GM21825 (cell line): ENCODE data around the gene CFAP410.
"Not testable (repeated sequence)": the region's sequence is repeated elsewhere in the genome, so short reads cannot be mapped to it uniquely, and the experiment has no call there.

Experiments used
- ATAC-seq: cut with Tn5 transposase; IDR thresholded peaks from one replicate; pipeline ENCODE4 v1.9.1; 2021; ENCODE audit warnings: mild to moderate bottlenecking, moderate library complexity; ENCODE audit not compliant: unreplicated experiment

Gene CFAP410

DNA sequence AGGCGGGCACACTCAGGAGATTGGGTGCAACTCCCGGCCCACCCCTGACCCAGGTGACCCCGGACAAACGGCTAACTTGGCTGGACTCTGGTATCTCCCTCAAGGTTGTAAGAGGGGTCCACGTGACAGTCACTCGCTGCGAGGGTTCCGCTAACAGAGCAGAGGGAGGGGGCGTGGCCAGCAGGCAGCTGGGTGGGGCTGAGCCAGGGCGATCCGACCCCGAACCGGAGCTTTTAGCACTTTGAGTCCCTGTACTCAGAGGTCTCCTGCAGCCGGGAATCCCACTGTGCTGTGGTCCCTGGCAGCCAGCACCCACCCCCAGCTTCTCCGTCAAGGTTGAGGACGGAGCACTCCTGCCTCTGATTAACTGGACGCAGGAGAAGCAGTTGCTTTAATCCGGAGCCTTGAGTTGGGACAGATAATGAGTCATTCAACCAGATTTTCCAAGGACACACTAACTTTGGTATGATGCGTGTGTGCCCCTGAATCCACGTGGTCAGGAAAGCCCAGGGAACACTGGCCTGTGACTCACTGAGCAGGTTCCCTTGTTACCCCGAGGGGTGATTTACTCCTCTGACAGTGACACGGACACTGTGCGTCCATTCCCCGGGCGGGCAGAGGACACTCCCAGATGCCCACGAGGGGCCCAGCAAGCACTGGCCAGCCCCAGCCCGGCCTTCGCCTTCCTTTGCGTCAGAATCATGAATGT lies 31.0 kb upstream of the CFAP410 start:
- no peak for ATAC-seq

DNA sequence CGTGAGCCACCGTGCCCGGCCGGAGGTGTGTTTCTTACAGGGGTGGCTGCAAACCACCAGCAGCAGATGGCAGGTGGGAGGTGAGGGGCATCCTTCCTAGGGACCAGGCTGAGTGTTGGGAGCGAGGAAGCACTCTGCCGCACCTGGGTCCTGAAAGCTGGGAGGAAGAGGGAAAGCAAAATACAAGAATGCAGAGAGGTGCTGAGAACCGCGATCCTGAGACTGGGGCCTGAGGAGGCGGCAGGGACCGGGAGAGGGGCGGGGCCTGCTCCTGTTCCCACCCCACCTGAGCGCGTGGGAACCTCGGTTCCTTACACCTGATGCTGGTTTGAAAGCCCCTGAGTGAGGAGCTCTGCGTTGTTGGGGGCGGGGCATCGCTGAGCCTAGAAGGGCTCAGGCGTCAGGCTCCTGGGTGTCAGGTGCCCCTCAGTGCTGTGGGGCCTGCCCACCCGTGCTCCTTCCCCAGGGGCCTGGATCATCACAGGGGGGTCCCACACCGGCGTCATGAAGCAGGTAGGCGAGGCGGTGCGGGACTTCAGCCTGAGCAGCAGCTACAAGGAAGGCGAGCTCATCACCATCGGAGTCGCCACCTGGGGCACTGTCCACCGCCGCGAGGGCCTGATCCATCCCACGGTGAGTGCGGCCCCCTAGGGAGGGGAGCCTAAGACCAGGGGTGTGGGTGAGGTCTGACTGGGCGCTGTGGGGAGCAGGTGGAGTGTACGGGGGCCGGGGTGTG lies 29.7 kb upstream of the CFAP410 start:
- ATAC-seq = no peak

DNA sequence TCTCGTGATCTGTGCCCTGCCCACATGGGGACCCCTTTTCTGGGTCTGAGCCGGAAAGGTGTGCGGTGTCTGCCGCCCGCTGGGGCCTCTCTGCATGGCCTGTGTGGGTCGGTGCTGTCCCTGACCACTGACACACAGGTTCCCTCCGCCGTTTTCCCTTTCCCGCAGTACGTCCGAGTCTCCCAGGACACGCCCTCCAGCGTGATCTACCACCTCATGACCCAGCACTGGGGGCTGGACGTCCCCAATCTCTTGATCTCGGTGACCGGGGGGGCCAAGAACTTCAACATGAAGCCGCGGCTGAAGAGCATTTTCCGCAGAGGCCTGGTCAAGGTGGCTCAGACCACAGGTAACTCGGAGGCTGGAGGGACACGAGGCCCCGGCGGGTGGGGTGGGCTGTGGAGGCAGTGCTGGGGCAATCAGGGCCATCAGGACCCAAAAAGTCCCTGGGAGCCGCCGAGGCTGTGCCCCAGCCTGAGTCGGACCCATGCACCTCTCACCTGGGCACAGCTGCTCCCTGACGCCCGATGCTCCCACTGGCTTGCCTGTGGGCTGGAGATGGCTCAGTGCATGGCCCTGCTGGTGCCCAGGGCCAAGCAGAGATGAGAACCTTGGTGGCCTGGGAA lies 27.5 kb upstream of the CFAP410 start:
- ATAC-seq = no peak

DNA sequence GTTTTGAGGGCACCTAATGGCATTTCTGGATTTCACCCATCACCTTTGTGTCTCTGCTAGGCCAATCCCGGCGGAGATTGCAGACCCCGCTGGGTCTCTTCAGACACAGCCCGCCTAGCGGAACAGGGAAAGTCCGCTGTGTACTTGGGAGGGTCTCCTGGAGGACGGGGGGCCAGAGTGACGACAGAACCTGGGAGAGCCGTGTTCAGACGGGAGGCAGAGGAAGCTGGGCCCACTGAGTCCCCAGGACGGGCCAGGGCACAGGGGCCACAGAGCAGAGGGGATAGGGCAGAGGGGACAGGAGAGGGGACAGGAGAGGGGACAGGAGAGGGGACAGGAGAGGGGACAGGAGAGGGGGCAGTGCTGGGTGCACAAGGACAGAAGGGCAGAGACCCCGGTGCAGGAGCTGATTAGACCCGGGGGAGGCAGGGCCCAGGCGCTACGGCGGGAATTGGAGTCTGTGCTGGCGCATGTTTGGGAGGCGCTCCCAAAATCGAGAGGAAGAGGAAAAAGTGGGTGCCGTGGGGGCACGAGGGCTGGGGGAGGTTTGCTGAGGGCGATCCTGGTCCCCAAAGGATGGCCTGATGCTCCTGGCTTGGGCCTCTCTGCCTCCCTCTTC lies 26.9 kb upstream of the CFAP410 start:
- no peak for ATAC-seq

DNA sequence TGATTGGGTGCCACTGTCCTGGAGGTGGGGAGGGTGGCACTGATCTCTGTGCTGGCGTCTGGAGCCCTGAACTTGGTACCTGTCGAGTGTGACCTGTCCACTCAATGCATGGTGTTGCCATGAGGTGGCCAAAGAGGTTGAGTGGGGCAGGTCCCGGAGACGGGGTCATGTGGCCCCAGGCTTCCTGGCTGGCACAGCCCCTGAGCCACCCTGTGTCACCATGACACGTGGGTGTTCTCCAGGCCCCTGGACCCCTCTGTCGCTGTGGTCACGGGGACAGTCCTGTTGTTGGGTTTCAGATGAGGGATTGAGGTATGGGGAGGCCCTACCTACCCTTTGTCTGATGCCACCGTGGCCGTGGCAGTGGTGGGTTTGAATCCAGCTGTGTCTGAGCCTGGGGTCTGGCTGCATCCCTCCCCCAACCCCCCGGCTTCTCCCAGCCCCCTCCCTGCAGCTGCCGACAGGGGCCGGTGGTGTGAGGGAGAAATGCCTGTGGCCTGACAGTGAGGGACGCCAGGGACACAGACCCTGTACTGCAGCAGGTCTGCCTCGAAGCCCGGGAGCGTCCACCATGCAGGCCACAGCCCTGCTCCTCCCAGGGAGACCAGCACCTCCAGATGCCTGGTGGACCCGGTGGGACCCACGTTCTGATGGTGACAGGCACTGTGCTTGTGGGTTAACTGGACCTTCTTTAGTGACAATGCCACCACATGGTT lies 26.2 kb upstream of the CFAP410 start:
- ATAC-seq = no peak

DNA sequence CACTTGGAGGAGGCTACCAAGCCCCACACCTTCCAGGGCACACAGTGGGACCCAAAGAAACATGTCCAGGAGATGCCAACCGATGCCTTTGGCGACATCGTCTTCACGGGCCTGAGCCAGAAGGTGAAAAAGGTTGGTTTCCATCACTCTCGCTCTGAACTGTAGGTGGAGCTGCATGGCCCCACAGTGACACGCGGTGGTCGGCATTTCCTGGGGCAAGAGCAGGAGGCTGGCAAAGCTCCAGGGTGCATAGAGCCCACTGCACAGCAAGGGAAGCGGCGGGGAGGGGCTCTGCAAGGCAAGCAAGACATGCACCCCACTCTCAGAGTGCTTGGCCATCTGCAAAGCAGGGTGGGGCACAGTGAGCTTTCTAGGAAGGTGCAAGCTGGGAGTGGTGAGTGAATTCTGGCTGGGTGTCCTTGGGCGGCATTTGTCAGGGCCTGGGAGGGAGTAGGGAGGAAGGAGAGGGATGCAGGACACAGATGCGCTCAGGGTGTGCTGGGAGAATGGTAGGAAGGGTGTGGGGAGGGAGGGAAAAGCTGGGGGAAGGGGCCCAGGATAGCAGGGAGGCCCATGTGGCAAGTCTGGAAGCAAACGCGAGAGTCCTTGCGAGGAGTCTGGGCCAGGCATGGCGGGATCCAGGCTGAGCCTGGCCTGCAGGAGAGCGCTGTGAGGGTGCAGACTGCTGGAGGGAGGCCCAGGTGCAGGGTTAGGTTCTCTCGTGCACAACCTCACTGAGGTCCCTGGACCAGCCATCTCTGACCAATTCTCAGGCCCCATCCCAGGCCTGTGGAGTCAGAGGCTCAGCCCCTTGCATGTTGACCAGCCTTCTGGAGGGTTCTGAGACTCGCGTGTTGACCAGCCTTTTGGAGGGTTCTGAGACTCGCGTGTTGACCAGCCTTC lies 25.2 kb upstream of the CFAP410 start:
- no peak for ATAC-seq

DNA sequence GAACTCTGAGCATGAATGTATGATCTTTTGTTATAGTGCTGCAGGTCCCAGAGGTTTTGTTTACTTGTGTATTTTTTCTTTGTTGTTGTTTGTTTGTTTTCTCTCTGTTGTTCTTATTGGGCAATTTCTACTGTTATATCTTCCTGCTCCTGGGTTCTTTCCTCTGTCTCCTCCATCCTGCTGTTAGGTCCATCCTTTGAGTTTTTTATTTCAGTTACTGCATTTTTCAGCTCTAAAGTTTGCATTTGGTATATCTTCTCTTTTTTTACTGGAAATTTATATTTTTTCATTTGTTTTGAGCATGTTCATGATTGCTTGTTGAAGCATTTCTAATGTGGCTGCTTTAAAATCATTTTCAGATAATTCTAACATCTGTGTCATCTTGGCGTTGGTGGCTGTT lies 24.1 kb upstream of the CFAP410 start:
- no peak for ATAC-seq

DNA sequence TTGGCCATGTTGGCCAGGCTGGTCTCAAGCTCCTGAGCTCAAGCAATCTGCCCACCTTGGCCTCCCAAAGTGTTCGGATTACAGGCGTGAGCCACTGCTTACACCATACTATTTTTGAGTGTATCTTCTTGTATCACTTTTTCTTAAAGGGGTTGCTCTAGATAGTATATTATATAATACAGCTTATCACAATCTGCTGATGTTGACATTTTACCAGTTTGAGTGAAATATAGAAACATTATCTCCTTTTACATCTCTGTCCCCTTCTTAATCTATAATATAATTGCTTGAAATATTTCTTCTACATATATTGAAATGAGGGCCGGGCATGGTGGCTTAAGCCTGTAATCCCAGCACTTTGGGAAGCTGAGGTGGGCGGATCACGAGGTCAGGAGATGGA lies 22.7 kb upstream of the CFAP410 start:
- ATAC-seq = not testable (repeated sequence)

DNA sequence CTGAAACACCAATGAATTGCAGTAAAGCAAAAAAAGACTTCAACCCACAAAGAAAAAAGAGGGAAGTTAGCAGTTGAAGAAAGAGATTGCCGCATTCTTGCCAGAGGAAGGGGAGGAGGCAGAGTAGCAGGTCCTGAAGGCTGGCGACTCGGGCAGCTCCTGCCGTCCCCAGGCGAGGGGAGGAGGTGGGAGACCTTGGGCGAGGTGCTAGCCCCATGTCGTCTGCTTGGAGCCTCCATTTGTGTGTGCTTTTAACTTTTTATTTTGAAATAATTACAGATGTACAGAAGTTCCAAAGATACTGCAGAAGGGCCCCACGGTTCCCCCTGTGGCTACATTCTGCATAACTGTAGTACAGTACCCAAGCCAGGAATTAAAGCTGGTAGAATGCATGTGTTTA lies 21.0 kb upstream of the CFAP410 start:
- no peak for ATAC-seq

DNA sequence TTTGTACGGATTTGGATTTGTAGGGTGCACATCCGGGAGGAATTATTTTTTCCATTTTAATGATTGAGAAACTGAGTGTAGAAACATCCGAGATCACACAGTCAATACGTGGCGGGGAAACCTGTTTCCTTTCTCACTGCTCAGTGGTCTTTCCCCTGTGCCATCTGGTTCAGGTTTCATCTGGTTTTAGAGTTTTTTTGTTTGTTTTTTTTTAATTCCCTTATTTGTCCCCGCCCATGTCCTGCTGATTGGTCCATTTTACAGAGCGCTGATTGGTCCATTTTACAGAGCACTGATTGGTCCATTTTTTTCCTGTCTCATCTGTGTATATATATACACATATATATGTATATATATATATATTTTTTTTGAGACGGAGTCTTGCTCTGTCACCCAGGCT lies 20.2 kb upstream of the CFAP410 start:
- ATAC-seq = no peak

DNA sequence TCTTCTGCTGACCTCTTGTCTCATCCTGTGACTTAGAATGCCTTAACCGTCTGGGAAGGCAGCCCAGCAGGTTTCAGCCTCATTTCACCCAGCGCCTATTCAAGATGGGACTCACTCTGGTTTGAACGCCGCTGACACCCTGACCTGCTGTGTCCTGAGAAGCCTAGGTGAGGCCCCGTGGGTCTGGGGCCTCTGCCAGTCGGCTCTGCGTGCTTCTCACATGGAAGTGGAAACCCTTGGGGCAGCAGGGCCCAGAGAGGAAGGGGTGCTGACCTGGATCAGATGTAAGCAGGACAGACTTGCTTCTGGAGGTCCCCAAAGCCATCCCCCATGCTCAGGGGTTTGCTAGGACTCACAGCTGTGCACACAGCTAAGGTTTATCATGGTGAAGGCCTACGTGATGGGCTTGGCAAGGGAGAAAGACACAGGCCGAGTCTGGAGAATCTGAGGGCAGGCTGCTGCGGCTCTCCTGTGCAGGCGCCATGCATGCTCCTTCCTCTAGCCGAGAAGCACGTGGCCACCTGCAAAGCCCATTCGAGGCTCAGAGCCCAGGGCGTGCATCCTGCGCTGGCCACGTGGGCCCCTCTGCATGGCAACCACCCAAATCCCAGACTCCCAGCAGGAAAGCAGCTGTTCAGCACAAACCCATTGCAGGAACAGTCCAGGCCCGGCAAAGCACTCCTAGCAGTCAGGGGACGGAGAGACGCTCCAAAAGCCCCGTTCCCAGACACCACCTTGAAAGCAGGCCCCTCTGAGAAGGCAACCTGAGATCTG lies 18.1 kb upstream of the CFAP410 start:
- ATAC-seq = no peak

DNA sequence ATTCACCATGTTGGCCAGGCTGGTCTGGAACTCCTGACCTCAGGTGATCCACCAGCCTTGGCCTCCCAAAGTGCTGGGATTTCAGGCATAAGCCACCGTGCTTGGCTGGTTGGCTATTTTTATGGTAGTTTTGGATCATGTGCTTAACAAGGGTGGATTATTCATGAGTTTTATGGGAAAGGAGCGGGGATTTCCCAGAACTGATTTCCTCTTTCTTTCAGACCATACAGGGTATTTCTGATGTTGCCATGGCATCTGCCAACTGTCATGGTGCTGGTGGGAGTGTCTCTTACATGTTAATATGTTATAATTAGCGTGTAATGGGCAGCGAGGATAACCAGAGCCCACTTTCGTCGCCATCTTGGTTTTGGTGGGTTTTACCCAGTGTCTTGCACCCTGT lies 17.4 kb upstream of the CFAP410 start:
- ATAC-seq = no peak

DNA sequence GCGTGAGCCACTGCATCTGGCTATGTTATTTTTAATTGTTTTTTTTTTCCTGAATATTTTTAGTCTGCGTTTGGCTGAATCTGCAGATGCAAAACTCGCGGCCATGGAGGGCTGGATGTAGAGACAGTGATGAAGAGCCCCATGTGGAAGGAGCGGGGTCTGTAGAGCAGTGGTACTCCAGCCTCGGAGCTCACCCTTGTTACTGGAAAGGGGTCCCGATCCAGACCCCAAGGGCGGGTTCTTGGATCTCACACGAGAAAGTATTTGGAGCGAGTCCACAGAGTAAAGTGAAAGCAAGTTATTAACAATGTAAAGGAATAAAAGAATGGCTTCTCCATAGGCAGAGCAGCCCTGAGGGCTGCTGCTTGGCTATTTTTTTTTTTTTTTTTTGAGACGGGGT lies 17.0 kb upstream of the CFAP410 start:
- ATAC-seq = no peak

DNA sequence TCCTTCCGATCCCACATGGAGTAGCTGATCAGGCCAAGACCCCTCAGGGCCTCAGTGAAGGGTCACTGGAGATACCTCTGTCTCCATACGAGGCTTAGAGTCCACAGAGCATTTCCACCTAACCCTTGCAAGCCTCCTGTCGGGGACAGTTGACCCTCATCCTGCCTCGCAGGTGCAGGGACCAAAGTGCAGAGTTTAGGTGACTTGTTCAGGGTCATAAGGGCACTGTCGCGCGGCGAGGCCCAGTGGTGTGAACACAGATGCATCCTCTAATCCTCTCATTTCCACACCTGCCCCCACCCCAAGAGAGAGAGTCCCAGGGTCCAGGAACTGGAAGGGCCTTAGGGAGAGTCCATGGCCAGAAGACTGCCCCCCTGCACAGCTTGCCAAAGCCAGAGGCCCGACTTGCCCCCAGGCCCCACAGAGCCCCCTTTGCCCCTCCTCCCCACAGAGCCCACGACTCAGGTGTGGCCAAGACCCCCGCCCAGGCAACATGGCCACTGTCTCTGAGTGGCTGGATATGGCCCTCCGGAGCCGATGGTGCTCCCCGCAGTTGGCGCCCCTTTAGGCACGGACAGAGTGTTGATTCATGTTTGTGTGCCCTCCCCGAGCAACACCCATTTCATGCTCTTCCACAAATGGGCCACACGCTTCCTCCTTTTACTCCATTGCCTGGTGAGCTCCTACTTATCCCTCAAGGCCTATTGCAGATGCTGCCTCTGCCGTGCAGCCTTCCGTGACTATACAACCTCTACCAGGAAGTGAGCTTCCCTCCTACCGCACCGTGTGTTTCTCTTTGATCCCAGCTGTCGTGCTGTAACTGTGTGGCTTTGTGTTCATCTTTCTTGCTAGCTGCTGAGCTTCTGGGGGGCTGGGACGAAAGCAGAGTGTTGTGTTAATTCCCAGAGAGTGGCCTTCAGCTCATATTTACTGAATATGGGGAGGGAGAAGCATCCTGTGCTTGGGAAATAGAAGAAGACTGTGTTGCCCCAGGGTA lies 15.9 kb upstream of the CFAP410 start:
- ATAC-seq = no peak

DNA sequence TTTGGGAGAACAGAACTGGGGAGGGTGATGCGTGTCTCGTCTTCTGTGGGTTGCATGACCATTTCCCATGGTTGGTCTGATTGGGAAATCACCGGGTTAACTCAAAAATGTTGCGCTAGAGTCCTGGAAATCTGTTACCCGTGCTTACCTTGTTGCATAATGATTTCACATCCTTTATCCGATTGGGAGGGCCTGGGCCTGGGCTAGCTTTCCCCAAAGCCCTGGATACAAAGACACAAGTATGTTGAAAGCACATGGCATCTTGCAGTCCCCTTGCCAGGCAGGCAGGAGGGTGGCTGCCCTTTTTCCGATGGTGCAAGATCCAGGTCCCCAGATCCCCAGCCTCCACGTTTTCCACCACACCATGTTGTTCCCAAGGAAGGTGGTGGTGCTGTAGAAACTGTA lies 14.8 kb upstream of the CFAP410 start:
- no peak for ATAC-seq

DNA sequence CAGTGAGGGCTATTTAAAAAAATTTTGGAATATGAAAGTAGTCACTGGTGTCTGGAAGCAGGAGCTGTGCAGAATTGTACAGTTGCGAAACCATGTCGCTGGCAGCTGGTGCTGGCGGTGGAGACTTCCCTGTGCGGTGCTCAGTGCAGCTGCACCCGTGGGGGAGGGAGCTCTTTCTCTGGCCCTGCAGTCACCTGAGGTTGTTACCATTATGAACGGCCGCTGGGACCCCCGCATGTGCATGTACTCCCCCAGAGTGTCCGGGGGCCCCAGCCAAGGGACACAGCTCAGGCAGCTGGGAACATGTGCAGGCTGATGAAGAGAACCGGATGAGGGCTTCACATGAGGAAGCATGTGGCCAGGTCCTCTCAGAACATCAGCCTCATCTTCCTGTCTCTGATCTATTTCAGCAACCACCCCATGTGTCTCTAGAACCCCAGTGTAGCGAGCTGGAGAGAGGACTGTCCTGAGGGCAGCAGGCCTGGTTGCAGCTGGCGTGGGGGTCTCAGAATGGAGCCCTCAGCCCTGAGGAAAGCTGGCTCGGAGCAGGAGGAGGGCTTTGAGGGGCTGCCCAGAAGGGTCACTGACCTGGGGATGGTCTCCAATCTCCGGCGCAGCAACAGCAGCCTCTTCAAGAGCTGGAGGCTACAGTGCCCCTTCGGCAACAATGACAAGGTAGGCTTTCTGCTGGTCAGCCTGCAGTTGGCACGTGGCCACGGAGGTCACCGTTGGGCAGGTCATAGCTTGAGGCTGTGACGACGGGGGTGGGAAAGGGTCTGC lies 14.2 kb upstream of the CFAP410 start, which contains the start of gene TRPM2:
Gene TRPM2 (plus strand): TSS at position 431 of the 780 bp plus-strand sequence. CDS start 80 bp downstream, at position 511.
- ATAC-seq = no peak

DNA sequence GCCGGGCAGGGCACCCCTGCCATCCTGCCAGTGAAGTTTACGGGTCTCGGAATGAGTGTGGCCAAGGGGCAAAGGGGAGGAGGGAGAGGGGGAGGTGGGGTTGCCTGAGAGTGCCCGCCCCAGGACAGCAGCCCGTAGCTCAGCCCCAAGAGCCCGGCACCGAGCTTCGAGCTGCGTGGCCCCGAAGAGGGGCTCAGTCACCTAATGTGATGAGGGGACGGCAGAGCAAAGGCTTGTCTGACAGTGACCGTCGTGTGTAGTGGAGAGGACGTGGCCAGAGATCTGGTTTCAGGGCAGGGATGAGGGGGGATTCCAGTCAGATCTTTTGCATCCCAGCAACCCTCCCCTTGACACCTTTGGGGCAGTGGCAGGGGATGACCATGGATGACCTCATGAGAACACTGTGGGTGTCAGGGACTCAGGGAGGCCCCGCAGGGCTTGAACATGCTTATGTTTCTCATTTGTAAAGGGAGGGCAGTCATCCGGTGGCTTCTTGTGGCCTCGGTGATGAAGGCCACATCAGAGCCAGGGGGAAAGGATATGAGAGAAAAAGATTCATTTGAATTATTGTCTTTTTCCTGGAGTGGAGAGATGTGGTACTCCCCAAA lies 13.2 kb upstream of the CFAP410 start:
- ATAC-seq = no peak
